Psoas muscle (tissue), 8 donors: ENCODE results near the gene SART1. TPM values are rescaled to one million over a fixed set of nuclear protein-coding genes. Genes with fewer than 3 reads are reported as not detected.
A peak's percentile ranks its signal among the peaks of the same experiment; 100 is the strongest.

ENCODE experiments used
- ATAC-seq, 4 donors: fragments of 200-7000 bp; cut with Tn5 transposase; one replicate each; pipeline ENCODE4 v1.9.1; 2020; ENCODE audit warnings: moderate library complexity in 3 of 4, mild to moderate bottlenecking in 2 of 4
- DNase-seq, 2 donors: peaks; one replicate each; pipeline ENCODE4 v3.0.0-alpha.2; 2020
- H3K27ac ChIP-seq: fragments of 200-600 bp; one replicate; pipeline ENCODE4 v1.8.0; 2022
- H3K27me3 ChIP-seq, 3 donors: fragments of 200-600 bp in 1 of 3; one replicate each; pipeline versions ENCODE4 v1.6.1 to v1.8.0; 2013 to 2022; ENCODE audit warnings: low read length in 2 of 3, mild to moderate bottlenecking in 2 of 3, moderate library complexity in 1 of 3; ENCODE audit not compliant: insufficient read depth in 3 of 3
- H3K36me3 ChIP-seq, 2 donors: fragments of 200-600 bp in 1 of 2; one replicate each; pipeline versions ENCODE4 v1.6.1 to v1.8.0; 2013 to 2022; ENCODE audit warnings: low read depth in 1 of 2, mild to moderate bottlenecking in 1 of 2, moderate library complexity in 1 of 2; ENCODE audit not compliant: insufficient read depth in 1 of 2
- H3K4me1 ChIP-seq: fragments of 200-600 bp; one replicate; pipeline ENCODE4 v1.8.0; 2022
- H3K4me3 ChIP-seq: fragments of 200-600 bp; one replicate; pipeline ENCODE4 v1.8.0; 2022; ENCODE audit warnings: mild to moderate bottlenecking
- H3K9me3 ChIP-seq: fragments of 200-600 bp; one replicate; pipeline ENCODE4 v1.8.0; 2022
- WGBS, 3 donors: extraction: QIAGEN DNeasy Blood & Tissue Kit; methylation state at CpG; one replicate each; pipeline versions ENCODE4 v1.1.6 to v1.1.7; 2013; 5-methylcytosine and 5-hydroxymethylcytosine counted together
- intact Hi-C, 2 donors: fragments of 100-400 bp; cut with DNase I; formaldehyde crosslinking; loops; one replicate each; pipeline versions ENCODE4 v1.11.0 to v1.14.2; 2022
- polyA plus RNA-seq, 3 donors: library from polyadenylated mRNA; stranded (reverse); fragments of 200-250 nt; gene quantifications; one replicate each; pipeline ENCODE4 v1.2.3, GENCODE V29; 2013
- total RNA-seq, 4 donors: library from RNA; stranded (reverse); fragmentation: NEBNext Ultra II Directional in 2 of 4; extraction: Animal tissue kit (Norgen Biotek cat#: 25700) in 2 of 4; gene quantifications; one replicate each; pipeline versions ENCODE4 v1.2.1 to v1.2.4, GENCODE V29; 2021 to 2023
- TF ChIP-seq, protein P1 (sequence below): fragments of 200-600 bp; IDR thresholded peaks from one replicate; pipeline ENCODE4 v1.8.0; 2022; ENCODE audit warnings: antibody characterized with exemption
- donor health status: healthy with polysubstance abuse.
- donor health status: DM: no; HTN: no; CAD: no; lungs with moderate emphysema.
- donor health status: Bipolar disorder and iron deficiency.
- donor health status: healthy.
- donor health status: DM: yes; HTN: yes; CAD: no.
- donor health status: DM: no; HTN: no; CAD: no.
- donor health status: DM: no; HTN: no; CAD: no.
- donor health status: DM: yes; HTN: yes; CAD: no.

SART1 gene
- total and polyA plus RNA-seq, 7 donors, result 36.3 to 58.7 (median 49.2) TPM

DNA sequence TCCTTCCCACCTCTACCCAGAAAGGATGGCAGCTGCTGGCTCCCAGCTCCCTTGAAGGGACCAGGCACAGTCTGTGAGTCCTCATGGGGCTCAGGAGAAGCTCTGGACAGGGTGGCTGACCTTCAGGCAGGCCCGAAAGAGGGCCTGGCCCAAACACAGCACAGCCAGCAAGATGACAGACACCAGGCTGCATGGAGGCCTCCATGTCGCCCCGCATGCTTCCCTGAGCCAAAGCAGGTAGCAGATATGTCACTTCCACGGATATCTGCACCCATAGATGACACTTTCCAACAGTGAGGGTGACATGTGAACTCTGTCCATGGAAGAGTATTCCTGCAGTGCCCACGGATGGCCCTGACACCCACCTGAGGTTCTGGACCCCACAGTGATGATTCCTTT is 22.1 kb downstream of the SART1 start:
- no peaks in the 10 kb centered on the region for H3K9me3 ChIP-seq
- WGBS, 3 donors, result 75 to 79% (median 77%) methylated on average over 5 of the region's 5 CpGs
- no peak for ATAC-seq
- no peak overlapping the region for H3K4me3 ChIP-seq
- intact Hi-C loops, result no loop called here
- TF ChIP-seq, protein P1, sequence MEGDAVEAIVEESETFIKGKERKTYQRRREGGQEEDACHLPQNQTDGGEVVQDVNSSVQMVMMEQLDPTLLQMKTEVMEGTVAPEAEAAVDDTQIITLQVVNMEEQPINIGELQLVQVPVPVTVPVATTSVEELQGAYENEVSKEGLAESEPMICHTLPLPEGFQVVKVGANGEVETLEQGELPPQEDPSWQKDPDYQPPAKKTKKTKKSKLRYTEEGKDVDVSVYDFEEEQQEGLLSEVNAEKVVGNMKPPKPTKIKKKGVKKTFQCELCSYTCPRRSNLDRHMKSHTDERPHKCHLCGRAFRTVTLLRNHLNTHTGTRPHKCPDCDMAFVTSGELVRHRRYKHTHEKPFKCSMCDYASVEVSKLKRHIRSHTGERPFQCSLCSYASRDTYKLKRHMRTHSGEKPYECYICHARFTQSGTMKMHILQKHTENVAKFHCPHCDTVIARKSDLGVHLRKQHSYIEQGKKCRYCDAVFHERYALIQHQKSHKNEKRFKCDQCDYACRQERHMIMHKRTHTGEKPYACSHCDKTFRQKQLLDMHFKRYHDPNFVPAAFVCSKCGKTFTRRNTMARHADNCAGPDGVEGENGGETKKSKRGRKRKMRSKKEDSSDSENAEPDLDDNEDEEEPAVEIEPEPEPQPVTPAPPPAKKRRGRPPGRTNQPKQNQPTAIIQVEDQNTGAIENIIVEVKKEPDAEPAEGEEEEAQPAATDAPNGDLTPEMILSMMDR, result no peak
- H3K36me3 ChIP-seq, result peaks cover under 1 to 18% of the 10 kb centered on the region in 2 donors
- no peak overlapping the region for H3K27ac ChIP-seq
- no peak for DNase-seq
- H3K27me3 ChIP-seq, result no peaks in the 10 kb centered on the region
- no peaks in the 10 kb centered on the region for H3K4me1 ChIP-seq

DNA sequence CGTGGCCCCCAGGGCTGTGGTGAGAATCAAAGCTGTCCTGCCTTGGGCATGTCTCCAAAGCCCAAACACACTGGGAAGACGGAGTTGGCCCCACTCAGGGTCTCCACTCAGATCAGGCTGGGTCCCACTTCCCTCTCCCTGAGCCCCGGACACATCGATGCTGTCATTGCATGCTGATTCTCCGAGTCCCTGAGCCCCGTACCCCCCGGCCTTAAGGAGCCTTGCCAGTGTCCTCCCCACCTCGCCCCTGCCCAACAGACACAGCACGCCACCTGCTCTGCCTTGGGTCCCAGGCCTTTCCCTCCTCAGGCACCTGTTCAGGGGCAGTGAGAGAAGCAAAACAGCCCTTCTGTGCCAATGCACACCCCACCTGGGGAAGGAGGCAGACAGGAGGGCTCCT is 25.8 kb downstream of the SART1 start:
- no peak for DNase-seq
- TF ChIP-seq, protein P1, result no peak
- no peak for ATAC-seq

DNA sequence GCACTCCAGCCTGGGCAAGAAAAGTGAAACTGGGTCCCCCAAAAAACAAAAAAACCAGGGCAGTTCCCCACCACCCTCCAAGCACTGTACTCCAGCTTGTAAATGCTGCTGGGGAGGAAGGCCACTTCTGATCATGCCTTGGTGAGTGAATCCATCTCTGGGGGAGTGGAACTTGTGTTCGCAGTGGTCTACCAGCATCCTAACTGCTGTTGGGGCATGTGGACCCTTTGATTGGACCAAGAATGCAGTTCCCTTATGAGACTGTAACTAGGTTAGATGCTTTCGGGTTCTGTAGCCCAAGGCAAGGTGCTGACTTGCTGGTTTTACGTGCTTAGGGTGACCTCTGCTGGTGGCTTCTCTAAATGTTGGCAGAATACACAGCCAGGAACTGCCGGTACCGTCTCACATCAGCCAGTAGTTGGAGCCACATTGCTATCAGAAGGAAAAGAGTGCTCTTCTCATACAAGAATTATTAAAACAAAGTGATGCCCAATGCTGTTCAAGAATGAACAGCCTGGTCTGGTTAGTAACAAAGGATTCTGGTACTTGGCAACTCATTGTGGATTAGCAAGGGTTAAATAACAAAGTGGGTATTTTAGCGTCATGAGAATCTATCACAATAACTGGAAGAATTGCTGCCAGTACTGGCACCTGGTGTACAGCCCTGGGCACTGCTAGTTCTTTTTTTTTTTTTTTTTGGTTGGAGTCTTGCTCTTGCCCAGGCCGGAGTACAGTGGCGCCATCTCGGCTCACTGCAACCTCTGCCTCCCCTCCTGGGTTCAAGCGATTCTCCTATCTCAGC is 27.5 kb downstream of the SART1 start:
- peak; percentile 83 to 85 for DNase-seq
- WGBS, 3 donors, result 18 to 25% (median 22%) methylated on average over 10 of the region's 10 CpGs
- Histone ChIP-seq H3K27ac (no peak overlapping the region), H3K9me3 (no peaks in the 10 kb centered on the region), H3K4me1 (peaks cover 3% of the 10 kb centered on the region), H3K4me3 (no peak overlapping the region), H3K27me3 (no peaks in the 10 kb centered on the region), H3K36me3 (no peaks in the 10 kb centered on the region)
- TF ChIP-seq, protein P1, result peak; percentile 95
- peak; percentile 95 to 99 (median 98) for ATAC-seq
- intact Hi-C loops, result loop anchor here (1.0 to 5.0 kb wide), 4 partner anchors 102 to 277 kb away; partner anchors contain the start of gene KAT5 (in 1 of the 2)

More for the DNA sequence above, 25.8 kb downstream of the SART1 start:
- H3K4me3 ChIP-seq, result no peak overlapping the region
- no peaks in the 10 kb centered on the region for H3K9me3 ChIP-seq
- WGBS, 3 donors, result 70 to 80% (median 76%) methylated on average over 9 of the region's 9 CpGs
- H3K4me1 ChIP-seq, result peaks cover 3% of the 10 kb centered on the region
- intact Hi-C loops, result loop anchor here in 1 of 2 donors (5.0 kb wide), 2 partner anchors 210 to 275 kb away; partner anchors contain the start of gene KAT5
- H3K27ac ChIP-seq, result no peak overlapping the region
- no peaks in the 10 kb centered on the region for H3K27me3 ChIP-seq
- no peaks in the 10 kb centered on the region for H3K36me3 ChIP-seq

DNA sequence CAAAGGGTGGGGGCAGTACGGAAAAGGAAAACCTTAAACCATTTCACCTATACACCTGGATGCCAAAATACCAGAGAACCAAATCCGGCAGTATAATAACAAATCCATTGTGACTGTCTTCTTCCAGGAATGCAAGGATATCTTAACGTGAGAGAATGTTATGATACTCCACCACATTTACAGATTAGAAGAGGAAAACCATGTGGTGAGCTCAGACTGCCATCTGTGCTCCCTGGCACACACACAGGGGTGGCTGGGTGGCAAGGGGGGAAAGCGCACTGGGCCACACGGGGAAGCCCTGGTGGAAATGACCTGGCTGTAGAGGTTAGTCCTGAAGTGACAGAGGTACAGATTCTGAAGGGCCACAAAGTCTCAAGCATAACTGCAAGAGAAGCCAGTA is 30.5 kb downstream of the SART1 start:
- Histone ChIP-seq H3K27me3 (no peaks in the 10 kb centered on the region), H3K36me3 (peaks cover 0 to 9% of the 10 kb centered on the region in 2 donors), H3K4me3 (no peak overlapping the region), H3K9me3 (no peaks in the 10 kb centered on the region), H3K27ac (no peak overlapping the region), H3K4me1 (peaks cover 3% of the 10 kb centered on the region)
- ATAC-seq (no peak), DNase-seq (no peak)
- TF ChIP-seq, protein P1, result no peak
- WGBS, 3 donors, result 72 to 78% (median 75%) methylated on average over 5 of the region's 5 CpGs
- intact Hi-C loops, result no loop called here
